GM20000 (cell line): ENCODE results near the gene CRACDL.

Experiments
- DNase-seq: peaks from one replicate; pipeline ENCODE4 v3.0.0; 2012; ENCODE audit warnings: low spot score
- TF ChIP-seq, protein P1 (sequence below): IDR thresholded peaks from 2 replicates; pipeline ENCODE4 v1.5.1; 2012; ENCODE audit warnings: mild to moderate bottlenecking, control low read depth; ENCODE audit errors: extremely low read depth, missing control alignments

The CRACDL gene

DNA sequence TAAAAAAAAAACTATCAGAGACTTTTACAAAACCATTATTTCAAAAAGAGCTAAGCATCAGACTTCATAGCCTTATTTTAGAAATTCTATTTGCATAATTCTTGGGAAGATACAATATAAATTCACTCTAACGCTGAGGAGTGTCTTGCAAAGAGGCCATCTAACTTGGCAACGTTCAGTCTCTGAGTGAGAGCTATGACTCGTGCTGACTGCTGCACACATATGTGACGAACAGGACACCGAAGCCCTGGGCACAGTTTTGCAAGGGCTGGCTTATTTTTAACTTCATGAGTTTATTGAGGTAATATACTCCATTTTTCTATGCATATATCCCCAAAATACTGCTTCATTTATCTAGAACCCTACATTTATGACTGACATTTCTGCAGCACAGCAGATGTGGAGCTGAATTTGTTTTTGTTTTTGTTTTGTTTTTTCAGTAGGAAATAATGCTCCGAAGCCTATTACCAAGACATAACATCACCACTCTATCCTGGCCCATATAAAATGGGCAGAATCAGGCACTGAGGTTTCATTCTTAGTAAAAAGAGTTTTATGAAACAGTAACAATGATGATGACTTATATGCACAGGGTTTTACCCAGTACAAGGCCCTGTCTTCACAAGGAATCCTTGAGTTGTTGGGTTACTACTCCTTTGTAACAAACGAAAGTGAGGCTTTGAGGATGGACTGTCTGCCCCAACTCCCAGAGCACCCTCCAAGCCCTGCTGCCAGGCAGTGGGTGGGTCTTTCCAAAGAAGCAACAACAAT, 68.3 kb downstream of the CRACDL start:
- DNase-seq, result no peak
- TF ChIP-seq, protein P1, sequence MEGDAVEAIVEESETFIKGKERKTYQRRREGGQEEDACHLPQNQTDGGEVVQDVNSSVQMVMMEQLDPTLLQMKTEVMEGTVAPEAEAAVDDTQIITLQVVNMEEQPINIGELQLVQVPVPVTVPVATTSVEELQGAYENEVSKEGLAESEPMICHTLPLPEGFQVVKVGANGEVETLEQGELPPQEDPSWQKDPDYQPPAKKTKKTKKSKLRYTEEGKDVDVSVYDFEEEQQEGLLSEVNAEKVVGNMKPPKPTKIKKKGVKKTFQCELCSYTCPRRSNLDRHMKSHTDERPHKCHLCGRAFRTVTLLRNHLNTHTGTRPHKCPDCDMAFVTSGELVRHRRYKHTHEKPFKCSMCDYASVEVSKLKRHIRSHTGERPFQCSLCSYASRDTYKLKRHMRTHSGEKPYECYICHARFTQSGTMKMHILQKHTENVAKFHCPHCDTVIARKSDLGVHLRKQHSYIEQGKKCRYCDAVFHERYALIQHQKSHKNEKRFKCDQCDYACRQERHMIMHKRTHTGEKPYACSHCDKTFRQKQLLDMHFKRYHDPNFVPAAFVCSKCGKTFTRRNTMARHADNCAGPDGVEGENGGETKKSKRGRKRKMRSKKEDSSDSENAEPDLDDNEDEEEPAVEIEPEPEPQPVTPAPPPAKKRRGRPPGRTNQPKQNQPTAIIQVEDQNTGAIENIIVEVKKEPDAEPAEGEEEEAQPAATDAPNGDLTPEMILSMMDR, result no peak

DNA sequence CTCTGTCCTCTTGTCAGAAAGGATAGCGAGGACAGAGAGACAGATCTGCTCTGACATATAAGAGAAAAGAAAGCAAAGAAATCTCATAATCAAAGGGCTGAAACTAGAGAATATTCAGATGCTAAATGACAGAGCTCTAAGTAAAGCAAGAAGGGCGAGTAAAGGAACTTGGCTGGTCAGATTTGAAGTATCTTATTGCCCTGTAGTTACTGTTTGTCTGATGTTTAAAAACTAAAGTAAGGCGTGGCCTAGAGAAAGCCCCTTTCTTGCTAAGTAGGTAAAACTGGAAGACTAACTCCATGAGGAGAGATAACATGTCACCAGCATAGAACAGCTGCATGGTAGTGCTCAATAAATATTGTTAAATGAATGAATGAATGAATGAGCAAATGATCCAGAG, 70.0 kb downstream of the CRACDL start:
- no peak for DNase-seq
- TF ChIP-seq, protein P1, result no peak

DNA sequence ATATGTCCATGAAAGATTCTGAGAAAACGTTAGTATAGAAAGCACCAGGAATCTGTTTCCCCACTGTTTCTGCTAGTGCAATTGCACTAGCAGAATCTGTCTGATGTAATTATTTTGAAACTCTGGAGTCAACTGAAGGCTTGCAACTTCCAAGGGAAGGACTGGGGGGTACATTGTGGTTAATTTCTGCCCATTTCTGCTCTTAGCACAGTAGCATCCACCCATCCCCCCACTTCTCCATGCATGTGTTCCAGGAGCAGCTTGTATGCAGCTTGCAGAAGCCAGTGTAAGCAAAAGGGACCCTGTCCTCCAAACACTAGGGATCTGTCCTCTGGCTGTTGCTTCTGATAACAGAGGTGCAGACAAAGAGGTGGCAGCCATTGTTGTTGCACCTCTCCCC, 74.4 kb downstream of the CRACDL start:
- no peak for DNase-seq
- TF ChIP-seq, protein P1, result no peak

DNA sequence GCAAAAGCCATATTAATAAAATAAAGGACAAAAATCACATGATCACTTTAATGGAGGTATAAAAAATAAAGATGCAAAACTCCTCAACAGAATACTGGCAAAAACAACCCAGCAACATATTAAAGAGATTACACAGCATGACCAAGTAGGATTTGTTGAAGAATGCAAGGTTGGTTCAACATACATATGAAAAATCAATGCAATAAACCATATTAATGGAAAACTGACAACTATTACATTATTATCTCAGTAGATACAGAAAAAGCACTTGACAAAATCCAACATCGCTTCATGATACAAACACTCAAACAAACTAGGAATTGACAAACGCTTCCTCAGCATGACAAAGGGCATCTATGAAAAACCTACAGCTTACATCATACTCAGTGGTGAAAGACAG, 76.7 kb downstream of the CRACDL start:
- DNase-seq, result no peak
- TF ChIP-seq, protein P1, result no peak

DNA sequence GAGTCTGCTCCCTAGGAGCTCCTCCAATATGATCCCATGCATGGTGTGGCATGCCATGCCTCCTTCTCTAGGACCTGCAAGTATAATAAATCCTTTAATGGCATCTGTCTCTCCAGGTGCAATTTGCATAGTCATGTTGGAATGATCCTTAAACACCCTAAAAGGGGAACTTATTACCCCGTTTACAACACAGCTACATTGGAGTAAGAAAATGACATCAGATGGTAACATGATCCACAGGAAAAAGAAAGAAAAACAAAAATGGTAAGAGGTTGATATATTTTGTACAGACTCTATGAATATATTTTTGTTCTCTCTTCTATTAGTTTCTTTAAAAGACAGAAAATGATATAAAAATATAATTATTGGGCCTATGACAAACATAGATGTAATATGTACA, 79.0 kb downstream of the CRACDL start:
- TF ChIP-seq, protein P1, result no peak
- DNase-seq, result no peak

DNA sequence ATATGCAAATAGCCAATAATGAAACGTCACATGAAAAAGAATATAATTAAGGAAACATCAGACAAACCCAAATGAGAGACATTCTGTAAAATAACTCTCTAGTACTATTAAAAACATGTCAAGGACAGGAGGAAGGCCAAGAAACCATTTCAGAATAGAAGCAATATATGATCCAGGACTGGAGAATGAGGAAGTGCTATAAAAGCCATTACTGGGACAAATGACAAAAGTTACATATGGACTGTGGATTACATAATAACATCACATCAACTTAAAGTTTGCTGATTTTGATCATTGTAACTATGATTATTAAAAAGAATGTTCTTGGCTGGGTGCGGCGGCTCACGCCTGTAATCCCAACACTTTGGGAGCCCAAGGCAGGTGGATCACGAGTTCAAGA, 81.3 kb downstream of the CRACDL start:
- TF ChIP-seq, protein P1, result no peak
- no peak for DNase-seq

DNA sequence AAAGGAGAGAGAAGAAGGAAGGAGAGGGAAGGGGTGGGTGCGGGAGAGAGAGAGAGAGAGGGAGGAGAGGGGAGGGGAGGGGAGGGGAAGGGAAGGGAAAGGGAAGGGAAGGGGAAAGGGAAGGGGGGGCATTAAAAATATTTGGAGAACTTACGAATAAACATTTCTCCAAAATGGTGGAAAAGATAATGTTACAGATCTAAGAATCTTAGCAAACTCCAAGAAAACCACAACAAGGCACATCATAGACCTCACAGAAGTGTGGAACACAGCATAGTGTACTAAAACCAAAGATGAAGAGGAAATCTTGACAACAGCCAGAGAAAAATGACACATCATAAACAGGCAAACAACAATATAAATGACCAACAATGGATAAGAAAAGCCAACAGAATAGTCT, 83.1 kb downstream of the CRACDL start:
- TF ChIP-seq, protein P1, result no peak

More for the DNA sequence above, 83.1 kb downstream of the CRACDL start:
- no peak for DNase-seq
